ENCODE results near the gene TNFRSF18.

- no peak for TF ChIP-seq CTCF (IDR thresholded peaks at IDR 0.05)
- TF ChIP-seq POLR2AphosphoS5 (IDR thresholded peaks at IDR 0.05): no peak
- no peak for TF ChIP-seq POLR2A (IDR thresholded peaks at IDR 0.05; ENCODE audit: low read depth)
- TF ChIP-seq EP300 (IDR thresholded peaks at IDR 0.05): no peak
Observed at GRCh38 chr1:1196431-1197187, 9.8 kb downstream of the TNFRSF18 start.

All from esophagus muscularis mucosa (tissue), 4 donors.